Bone marrow (tissue), 2 donors: Measurements from ENCODE around the gene DEXI.

Experiments used
- DNase-seq, 2 donors: peaks; one replicate each; lab custom pipeline; 2025; lab: John Stamatoyannopoulos, UW

DEXI gene

DNA sequence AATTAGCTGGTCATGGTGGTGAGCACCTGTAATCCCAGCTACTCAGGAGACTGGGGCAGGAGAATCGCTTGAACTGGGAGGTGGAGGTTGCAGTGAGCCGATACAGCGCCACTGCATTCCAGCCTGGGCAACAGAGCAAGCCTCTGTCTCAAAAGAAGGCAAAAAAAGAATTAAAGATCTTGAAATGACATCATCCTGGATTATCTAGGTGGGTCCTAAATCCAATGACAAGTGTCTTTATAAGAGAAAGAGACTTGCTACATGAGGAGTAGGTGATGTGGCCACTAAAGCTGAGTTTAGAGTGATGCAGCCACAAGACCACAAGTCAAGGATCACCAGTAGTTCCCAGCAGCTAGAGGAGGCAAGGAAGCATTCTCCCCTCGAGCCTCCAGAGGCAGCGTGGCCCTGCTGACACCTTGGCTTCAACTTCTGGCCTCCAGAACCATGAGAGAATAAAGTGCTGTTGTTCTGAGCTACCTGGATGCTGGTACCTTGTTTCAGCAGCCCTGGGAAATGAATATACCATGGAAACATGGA lies 49.4 kb downstream of the DEXI start:
- DNase-seq, result no peak

DNA sequence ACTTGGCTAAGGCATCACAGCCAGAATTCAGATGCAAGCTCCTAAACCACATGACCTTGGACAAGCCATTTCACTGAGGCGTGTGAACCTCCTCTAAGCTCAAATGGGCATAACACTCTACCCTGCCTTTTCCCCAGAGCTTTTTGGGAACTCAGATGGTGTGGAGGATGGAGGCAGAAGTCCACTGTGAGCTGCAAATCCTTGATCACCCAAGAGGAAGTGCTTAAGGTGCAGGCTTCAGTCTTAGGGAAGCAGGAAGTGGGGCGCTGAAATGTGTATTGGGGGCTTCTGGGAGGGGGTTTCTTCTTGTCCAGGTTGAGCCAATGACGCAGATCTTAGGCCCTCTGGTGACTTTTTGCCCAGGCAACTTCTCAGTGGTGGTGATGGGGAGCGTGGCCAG lies 52.4 kb downstream of the DEXI start:
- no peak for DNase-seq

DNA sequence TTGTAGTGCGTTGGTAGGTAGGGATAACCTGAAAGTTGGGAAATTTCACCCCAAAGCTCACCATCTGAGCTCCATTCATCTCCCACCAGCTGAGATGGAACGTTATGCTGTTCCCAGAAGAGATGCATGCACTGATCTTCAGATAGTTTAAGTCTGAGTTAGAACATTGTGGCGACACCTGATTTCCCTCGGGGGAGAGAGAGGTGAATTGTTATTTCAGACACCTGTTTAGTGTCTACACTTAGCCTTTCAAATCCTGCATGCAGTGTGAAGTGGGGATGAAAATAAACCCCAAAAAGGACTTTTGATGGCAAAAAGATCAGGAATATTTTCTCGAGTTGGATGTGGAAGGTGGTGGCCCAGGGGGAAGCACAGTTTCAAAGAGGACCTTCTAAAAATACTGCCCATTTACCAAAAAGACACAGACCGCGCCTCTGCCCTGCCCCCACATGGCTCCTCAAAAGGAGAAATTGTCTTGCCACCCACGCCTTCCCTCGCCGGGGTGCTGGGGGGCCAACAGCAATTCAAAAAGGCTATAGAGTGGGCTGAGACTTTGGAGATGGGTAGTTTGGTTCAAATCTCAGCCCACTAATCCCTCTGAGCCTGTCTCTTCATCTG lies 53.8 kb downstream of the DEXI start:
- no peak for DNase-seq

DNA sequence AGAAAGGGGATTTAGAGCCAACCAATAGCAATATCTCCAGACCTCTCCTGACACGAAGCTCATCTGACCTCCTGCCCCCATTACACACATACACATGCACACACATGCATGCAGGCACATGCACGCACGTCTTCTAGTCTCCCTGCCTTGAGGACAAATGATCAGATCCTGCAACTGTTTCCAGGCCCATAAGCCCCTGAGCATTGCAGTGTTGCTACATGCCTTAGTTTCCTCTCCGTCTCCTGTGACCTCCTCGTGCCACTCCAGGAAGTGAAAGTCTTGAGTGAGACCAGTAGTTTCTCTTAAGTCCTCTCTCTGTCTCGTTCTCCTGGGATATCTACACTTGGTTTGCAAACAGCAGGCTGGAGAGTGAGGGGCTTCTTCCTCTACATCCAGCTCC lies 57.0 kb downstream of the DEXI start:
- DNase-seq, result no peak

DNA sequence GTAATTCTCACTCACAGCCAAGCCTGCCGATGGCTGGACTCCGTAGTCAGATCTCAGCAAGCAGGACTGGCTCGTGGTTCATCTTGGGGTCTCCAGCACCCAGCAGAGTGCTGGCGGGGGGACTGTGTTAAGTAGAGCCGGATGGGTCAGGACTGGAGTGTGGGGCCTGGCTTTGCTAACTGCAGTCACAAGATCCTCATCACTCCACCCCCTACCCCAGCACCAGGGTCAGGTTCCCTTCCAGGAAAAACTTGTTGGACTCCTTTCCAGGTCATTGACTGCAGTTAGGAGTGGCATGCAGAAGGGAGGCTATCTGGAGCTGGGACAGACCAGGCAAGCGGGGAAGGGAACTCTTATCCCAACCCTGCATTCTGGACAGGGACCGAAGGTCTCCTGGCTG lies 59.3 kb downstream of the DEXI start:
- DNase-seq, result no peak

DNA sequence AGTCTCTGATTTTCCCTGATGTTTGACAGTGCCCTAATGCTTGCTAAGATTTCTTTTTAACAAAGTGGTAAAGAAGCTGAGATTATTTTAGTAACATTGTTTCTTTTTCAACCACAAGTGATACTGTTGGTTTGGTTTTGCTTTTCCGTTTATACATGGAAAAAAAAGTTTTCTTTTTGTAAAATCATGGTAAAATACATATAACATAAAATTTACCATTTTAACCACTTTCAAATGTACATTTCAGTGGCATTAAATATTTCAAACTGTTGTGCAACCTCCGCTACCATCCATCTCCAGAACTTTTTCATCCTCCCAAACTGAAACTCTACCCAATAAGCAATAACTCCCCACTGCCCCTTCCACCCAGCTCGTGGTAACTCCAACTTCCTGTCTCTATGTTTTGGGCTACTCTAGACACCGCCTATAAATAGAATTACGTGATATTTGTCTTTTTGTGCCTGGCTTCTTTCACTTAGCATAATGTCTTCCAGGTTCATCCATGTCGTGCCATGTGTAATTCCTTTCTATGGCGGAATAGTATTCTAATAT lies 60.7 kb downstream of the DEXI start:
- no peak for DNase-seq

DNA sequence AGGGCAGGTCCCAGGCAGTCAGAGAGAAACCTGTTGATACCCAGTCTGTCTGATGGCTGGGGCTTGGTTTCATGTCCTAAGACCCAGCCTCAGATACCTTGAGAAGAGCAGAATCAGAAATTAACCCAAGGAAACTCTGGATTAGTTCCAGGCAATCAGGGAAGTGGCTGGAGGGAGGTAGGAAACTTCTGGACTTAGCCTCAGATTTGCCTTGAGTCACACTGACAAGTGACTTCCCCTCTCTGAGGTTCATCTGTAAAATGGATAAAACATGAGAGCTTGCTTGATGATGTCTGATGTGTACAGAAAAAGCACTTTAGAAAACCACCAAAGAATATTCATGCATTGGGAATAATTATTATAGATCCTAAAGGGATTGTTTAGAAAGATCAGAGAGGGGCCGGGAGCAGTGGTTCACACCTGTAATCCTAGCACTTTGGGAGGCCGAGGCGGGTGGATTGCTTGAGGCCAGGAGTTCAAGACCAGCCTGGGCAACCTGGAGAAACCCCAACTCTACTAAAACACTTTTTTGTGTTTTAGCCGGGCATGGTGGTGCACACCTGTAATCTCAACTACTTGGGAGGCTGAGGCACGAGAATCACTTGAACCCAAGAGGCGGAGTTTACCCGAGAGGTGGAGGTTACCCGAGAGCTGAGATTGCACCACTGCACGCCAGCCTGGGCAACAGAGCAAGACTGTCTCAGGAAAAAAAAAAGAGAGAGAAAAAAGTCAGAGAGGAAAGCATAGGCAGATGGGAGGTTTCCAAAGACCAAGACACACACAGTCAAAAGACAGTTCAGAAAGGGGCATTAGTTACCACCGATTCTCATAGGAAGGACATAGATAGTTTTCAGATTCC lies 61.4 kb downstream of the DEXI start:
- DNase-seq, result peak in 1 of 2 donors; percentile 19

DNA sequence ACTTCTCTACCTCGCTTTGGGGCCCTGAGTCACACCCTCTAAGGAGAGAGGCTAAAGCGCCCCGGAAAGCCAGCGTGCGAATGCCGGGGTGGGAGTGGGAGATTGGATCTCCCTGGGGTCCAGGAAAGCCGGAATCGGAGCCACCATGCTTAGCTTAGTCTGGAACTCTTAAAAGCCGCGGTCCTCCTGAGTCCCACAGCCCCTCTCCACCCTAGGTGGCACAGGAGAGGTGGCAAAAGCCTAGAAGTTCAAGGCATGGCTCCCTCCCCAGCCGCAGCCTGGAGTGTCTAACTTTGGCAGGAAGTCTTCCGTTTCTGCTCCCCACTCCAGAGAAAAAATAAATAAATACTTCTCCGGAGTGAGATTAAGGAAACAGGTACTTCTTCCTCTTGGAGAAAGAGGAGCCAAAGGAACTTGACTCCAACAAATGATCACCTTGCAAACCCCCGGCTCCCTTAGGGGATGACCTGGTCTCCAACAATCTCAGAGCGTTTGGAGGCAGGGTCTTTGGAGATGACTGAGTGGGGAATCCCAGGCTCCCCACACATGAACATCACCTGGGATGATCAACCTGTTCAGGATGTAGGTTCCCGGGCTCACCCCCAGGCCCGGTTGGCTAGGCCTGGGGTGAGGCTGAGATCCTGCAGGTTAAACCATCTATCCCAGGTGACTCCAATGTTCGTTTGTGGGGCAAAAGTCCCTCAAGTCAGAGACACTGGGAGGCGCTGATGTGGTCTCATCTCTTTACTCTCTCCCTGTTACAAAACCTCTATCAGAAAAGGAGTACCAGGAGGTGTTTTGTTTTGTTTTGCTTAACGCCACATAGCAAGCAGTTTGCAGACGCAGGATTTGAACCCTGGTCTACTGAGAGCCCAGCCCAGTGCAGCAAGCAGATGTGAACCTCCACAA lies 62.3 kb downstream of the DEXI start:
- DNase-seq, result no peak
